ENCODE results near the gene ZBTB48.

DNA sequence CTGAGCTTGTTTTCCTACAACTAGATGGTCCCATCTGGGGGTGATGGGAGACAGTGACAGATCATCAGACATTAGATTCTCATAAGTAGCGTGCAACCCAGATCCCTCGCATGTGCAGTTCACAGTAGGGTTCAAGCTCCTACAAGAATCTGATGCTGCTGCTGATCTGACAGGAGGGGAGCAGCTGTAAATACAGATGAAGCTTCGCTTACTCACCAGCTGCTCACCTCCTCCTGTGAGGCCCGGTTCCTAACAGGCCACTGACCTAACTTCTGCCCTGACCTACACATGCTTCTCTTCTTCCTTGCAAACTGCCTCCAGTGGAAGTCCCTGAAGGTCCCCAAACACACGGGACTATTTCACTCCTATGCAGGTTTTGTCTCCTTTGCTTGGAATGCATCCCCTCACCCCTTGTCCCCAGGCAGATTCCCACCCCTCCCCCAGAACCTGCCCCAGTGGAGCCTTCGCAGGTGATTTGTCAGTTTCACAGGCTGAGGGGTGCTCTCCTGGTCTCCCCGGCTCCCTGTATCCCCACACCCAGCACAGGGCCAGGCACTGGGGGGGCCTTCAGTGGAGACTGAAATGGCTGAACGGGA is 5.7 kb upstream of the ZBTB48 start:
- TF ChIP-seq, protein P1, sequence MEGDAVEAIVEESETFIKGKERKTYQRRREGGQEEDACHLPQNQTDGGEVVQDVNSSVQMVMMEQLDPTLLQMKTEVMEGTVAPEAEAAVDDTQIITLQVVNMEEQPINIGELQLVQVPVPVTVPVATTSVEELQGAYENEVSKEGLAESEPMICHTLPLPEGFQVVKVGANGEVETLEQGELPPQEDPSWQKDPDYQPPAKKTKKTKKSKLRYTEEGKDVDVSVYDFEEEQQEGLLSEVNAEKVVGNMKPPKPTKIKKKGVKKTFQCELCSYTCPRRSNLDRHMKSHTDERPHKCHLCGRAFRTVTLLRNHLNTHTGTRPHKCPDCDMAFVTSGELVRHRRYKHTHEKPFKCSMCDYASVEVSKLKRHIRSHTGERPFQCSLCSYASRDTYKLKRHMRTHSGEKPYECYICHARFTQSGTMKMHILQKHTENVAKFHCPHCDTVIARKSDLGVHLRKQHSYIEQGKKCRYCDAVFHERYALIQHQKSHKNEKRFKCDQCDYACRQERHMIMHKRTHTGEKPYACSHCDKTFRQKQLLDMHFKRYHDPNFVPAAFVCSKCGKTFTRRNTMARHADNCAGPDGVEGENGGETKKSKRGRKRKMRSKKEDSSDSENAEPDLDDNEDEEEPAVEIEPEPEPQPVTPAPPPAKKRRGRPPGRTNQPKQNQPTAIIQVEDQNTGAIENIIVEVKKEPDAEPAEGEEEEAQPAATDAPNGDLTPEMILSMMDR (IDR thresholded peaks at IDR 0.05) = no peak
- no peak for TF ChIP-seq EZH2phosphoT487 (IDR thresholded peaks at IDR 0.05)

Measured in neural progenitor cell (in vitro differentiated cells).